Endodermal cell (in vitro differentiated cells): ENCODE results near the gene CDH13. TPM values are rescaled to one million over a fixed set of nuclear protein-coding genes. Genes with fewer than 3 reads are reported as not detected.

Experiments
- DNase-seq: peaks from one replicate; pipeline ENCODE4 v3.0.0-alpha.2; 2017
- H3K27ac ChIP-seq: 2 replicates; pipeline ENCODE4 v1.5.1; 2013; ENCODE audit warnings: mild to moderate bottlenecking, low read depth, low read length, moderate library complexity
- H3K27me3 ChIP-seq: 2 replicates; pipeline ENCODE4 v1.6.1; 2013; ENCODE audit warnings: mild to moderate bottlenecking, low read length, moderate library complexity; ENCODE audit not compliant: insufficient read depth, control insufficient read depth, poor library complexity, severe bottlenecking
- H3K36me3 ChIP-seq: 2 replicates; pipeline ENCODE4 v1.7.0; 2013; ENCODE audit warnings: mild to moderate bottlenecking, low read length, moderate library complexity; ENCODE audit not compliant: control insufficient read depth, insufficient read depth
- H3K4me1 ChIP-seq: one replicate; pipeline ENCODE4 v1.7.0; 2013; ENCODE audit warnings: low read length; ENCODE audit not compliant: control insufficient read depth, insufficient read depth
- H3K4me3 ChIP-seq: 2 replicates; pipeline ENCODE4 v1.5.1; 2013; ENCODE audit warnings: mild to moderate bottlenecking, low read length, moderate library complexity
- H3K9ac ChIP-seq: 2 replicates; pipeline ENCODE4 v1.6.1; 2013; ENCODE audit warnings: mild to moderate bottlenecking, low read length, moderate library complexity; ENCODE audit not compliant: poor library complexity, severe bottlenecking; ENCODE audit errors: extremely low read depth
- H3K9me3 ChIP-seq: 2 replicates; pipeline ENCODE4 v1.6.1; 2013; ENCODE audit warnings: mild to moderate bottlenecking, low read length, moderate library complexity; ENCODE audit not compliant: control insufficient read depth
- H3K27ac Mint-ChIP-seq: 2 replicates; pipeline ENCODE4 v1.8.0; 2020; ENCODE audit warnings: mixed read lengths
- H3K27me3 Mint-ChIP-seq: 2 replicates; pipeline ENCODE4 v1.8.0; 2021; ENCODE audit warnings: mild to moderate bottlenecking, mixed read lengths; ENCODE audit not compliant: insufficient read depth
- H3K36me3 Mint-ChIP-seq: 2 replicates; pipeline ENCODE4 v1.8.0; 2020; ENCODE audit warnings: low read depth, mixed read lengths
- H3K4me1 Mint-ChIP-seq: 2 replicates; pipeline ENCODE4 v1.8.0; 2020; ENCODE audit warnings: mixed read lengths
- H3K4me3 Mint-ChIP-seq: 2 replicates; pipeline ENCODE4 v1.8.0; 2020; ENCODE audit warnings: mild to moderate bottlenecking, moderate library complexity, mixed read lengths
- H3K9me3 Mint-ChIP-seq: 2 replicates; pipeline ENCODE4 v1.8.0; 2020; ENCODE audit warnings: mild to moderate bottlenecking, mixed read lengths
- CTCF ChIP-seq: fragments of 200-600 bp; sonication (generic); conservative IDR thresholded peaks from 2 replicates; pipeline ENCODE4 v1.5.0; 2021; ENCODE audit warnings: antibody characterized with exemption, mild to moderate bottlenecking
- WGBS, 2 experiments: methylation state at CpG; one replicate each; pipeline versions ENCODE4 v1.1.5 to v1.1.7; 2013; ENCODE audit warnings: missing lambda C conversion rate in 2 of 2, mixed read lengths in 1 of 2; ENCODE audit not compliant: insufficient coverage in 1 of 2, insufficient read length in 1 of 2; 5-methylcytosine and 5-hydroxymethylcytosine counted together
- total RNA-seq, 2 donors: library from RNA; stranded (reverse); fragmentation: NEBNext Ultra II Directional in 1 of 2; extraction: Animal tissue kit (Norgen Biotek cat#: 25700) in 1 of 2; gene quantifications; 2 replicates in 1 of 2; 3 replicates in 1 of 2; pipeline ENCODE4 v1.2.1, GENCODE V29; 2021

Gene CDH13
- total RNA-seq, 2 donors from 2014 or later, result 0.86 to 1.8 TPM

DNA sequence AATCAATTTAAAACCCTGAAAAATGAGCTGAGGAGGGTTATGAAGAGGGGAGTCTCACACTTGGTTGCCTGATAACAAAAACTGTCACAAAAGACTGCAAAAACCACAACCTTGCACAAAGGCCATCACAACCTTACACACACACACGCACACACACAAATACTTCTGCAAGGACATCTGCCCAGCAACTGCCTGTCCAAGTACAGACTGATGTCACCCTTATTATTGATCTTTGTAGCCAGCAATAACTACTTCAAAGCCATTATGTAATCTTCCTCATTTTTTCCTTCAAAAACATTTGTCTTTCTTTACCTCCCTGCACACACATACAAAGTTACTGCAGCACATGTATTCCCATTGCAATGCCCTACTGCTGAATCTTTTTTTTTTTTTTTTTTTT is 927.8 kb downstream of the CDH13 start:
- H3K4me3 Mint-ChIP-seq, result no peak overlapping the region
- Histone ChIP-seq H3K9ac (no peak overlapping the region), H3K4me3 (no peak overlapping the region), H3K27ac (no peak overlapping the region), H3K4me1 (peaks cover 3% of the 10 kb centered on the region), H3K9me3 (no peaks in the 10 kb centered on the region), H3K36me3 (no peaks in the 10 kb centered on the region), H3K27me3 (no peaks in the 10 kb centered on the region)
- H3K27ac Mint-ChIP-seq, result no peak overlapping the region
- peaks cover 9% of the 10 kb centered on the region for H3K4me1 Mint-ChIP-seq
- H3K9me3 Mint-ChIP-seq, result no peaks in the 10 kb centered on the region
- peaks cover 3% of the 10 kb centered on the region for H3K27me3 Mint-ChIP-seq
- 86% methylated on average over 1 of the region's 1 CpG; no CpG with 5 or more reads in 1 of the 2 experiments for WGBS, 2 experiments
- no peak for TF ChIP-seq CTCF
- no peak for DNase-seq
- H3K36me3 Mint-ChIP-seq, result no peaks in the 10 kb centered on the region

- H3K36me3 ChIP-seq, result no peaks in the 10 kb centered on the region
- peak; percentile 68 for DNase-seq
- Mint-ChIP-seq H3K27me3 (peaks cover 3% of the 10 kb centered on the region), H3K4me3 (no peak overlapping the region), H3K9me3 (no peaks in the 10 kb centered on the region), H3K36me3 (no peaks in the 10 kb centered on the region), H3K4me1 (peaks cover 2% of the 10 kb centered on the region), H3K27ac (no peak overlapping the region)
- H3K4me1 ChIP-seq, result no peaks in the 10 kb centered on the region
- no peak overlapping the region for H3K27ac ChIP-seq
- no peaks in the 10 kb centered on the region for H3K9me3 ChIP-seq
- 94 to 100% methylated on average over 2 of the region's 2 CpGs for WGBS, 2 experiments
- H3K9ac ChIP-seq, result no peak overlapping the region
- TF ChIP-seq CTCF, result no peak
- H3K4me3 ChIP-seq, result no peak overlapping the region
- no peaks in the 10 kb centered on the region for H3K27me3 ChIP-seq
Observed at GRCh38 chr16:83561876-83562275, 935.1 kb downstream of the CDH13 start.

GRCh38 chr16:83568345-83568744 is 941.6 kb downstream of the CDH13 start:
- Histone ChIP-seq H3K27me3 (no peaks in the 10 kb centered on the region), H3K9me3 (no peaks in the 10 kb centered on the region), H3K9ac (no peak overlapping the region), H3K4me1 (no peaks in the 10 kb centered on the region), H3K36me3 (no peaks in the 10 kb centered on the region), H3K27ac (no peak overlapping the region), H3K4me3 (no peak overlapping the region)
- Mint-ChIP-seq H3K9me3 (no peaks in the 10 kb centered on the region), H3K27me3 (peaks cover 3% of the 10 kb centered on the region), H3K36me3 (no peaks in the 10 kb centered on the region), H3K27ac (no peak overlapping the region), H3K4me3 (no peak overlapping the region), H3K4me1 (peaks cover 2% of the 10 kb centered on the region)
- TF ChIP-seq CTCF, result no peak
- 63 to 88% methylated on average over 3 to 7 of the region's 7 CpGs for WGBS, 2 experiments
- no peak for DNase-seq
